Measurements from ENCODE around the gene MAP3K19. TPM values are rescaled to one million over a fixed set of nuclear protein-coding genes. Genes with fewer than 3 reads are reported as not detected.

The MAP3K19 gene
- total RNA-seq, 1 donor from 2014 or later = not detected

DNA sequence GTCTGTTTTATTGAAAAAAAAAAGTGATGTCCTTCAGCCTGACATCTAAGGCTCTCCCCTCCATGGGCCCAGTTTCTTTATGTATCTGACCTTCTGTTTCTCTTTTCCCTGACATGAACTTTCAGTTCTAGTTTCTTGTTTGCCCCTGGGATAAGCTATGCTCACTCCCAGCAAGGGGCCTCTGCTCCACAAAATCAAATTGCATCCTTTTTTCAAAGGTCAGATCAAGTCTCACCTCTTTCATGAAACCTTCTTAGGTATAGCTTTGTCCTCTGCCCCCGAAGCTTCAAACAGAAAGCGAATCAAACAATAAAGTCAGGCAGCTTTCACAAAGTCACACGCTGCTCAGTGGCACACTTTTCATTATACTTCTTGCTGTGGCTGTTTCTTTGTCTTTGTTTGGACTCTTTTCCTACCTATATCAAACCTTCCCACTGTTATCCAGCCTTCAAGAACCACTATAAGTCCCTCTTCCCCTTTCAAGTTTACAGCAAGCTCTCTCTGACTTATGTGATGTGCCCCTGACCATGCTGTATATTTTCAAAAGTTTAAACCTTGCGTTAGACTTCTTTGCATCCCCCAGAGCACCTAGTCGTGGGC is 23.3 kb downstream of the MAP3K19 start:
- Mint-ChIP-seq H3K4me1 (ENCODE audit: unreplicated experiment) (no peaks in the 10 kb centered on the region), H3K27me3 (ENCODE audit: unreplicated experiment) (peaks cover 41% of the 10 kb centered on the region), H3K36me3 (ENCODE audit: unreplicated experiment) (no peaks in the 10 kb centered on the region), H3K9me3 (ENCODE audit: unreplicated experiment) (no peaks in the 10 kb centered on the region), H3K27ac (ENCODE audit: unreplicated experiment) (no peak overlapping the region), H3K4me3 (ENCODE audit: unreplicated experiment) (no peak overlapping the region)
- DNase-seq (ENCODE audit: extremely low spot score, unreplicated experiment) = no peak
- TF ChIP-seq, protein P1, sequence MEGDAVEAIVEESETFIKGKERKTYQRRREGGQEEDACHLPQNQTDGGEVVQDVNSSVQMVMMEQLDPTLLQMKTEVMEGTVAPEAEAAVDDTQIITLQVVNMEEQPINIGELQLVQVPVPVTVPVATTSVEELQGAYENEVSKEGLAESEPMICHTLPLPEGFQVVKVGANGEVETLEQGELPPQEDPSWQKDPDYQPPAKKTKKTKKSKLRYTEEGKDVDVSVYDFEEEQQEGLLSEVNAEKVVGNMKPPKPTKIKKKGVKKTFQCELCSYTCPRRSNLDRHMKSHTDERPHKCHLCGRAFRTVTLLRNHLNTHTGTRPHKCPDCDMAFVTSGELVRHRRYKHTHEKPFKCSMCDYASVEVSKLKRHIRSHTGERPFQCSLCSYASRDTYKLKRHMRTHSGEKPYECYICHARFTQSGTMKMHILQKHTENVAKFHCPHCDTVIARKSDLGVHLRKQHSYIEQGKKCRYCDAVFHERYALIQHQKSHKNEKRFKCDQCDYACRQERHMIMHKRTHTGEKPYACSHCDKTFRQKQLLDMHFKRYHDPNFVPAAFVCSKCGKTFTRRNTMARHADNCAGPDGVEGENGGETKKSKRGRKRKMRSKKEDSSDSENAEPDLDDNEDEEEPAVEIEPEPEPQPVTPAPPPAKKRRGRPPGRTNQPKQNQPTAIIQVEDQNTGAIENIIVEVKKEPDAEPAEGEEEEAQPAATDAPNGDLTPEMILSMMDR (IDR thresholded peaks at IDR 0.05) = no peak

DNA sequence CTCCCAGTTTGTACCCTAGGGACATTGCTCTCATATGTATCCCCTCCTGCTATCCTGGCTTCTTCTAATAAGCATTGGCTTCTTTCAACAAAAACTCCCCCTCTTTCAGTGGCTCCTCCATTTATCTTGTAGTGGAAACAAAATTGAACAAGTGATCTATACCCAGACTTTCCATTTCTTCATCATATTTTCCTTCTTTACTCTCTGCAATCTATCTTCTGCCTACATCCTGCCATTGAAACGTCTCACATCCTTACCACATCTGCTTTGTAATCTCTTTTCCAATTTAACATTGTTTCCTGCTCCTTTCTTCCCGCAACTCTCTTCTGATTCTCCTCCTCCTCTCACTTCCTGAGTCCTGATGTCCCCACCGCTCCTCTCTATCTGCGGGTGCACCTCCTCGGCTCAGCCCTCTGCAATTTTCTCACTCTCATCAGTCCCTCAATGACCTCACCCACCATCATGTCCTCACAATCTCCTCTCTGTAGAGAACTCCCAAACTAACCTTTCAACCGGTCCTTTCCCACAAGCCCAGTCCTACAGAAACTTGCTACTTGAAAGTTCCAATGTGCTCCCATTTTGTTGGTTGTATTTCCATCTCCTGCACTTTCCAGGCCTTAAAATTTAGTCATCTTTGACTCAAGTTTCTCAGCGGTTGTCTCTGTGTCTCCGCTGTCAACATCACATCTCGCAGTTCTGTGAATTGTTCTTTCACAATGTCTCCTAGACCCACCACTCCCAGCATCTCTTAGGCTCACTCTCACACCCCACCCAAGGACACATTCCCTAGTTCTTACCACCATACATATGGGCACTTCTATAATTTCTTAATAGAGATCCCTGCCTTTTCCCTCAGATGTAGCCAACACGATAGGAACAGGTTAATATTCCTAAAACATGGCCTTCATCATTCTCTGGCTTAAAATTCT is 24.0 kb downstream of the MAP3K19 start:
- Mint-ChIP-seq H3K9me3 (ENCODE audit: unreplicated experiment) (no peaks in the 10 kb centered on the region), H3K36me3 (ENCODE audit: unreplicated experiment) (no peaks in the 10 kb centered on the region), H3K27me3 (ENCODE audit: unreplicated experiment) (peaks cover 41% of the 10 kb centered on the region), H3K27ac (ENCODE audit: unreplicated experiment) (no peak overlapping the region), H3K4me1 (ENCODE audit: unreplicated experiment) (no peaks in the 10 kb centered on the region), H3K4me3 (ENCODE audit: unreplicated experiment) (no peak overlapping the region)
- no peak for DNase-seq (ENCODE audit: extremely low spot score, unreplicated experiment)
- TF ChIP-seq, protein P1 (IDR thresholded peaks at IDR 0.05) = no peak

DNA sequence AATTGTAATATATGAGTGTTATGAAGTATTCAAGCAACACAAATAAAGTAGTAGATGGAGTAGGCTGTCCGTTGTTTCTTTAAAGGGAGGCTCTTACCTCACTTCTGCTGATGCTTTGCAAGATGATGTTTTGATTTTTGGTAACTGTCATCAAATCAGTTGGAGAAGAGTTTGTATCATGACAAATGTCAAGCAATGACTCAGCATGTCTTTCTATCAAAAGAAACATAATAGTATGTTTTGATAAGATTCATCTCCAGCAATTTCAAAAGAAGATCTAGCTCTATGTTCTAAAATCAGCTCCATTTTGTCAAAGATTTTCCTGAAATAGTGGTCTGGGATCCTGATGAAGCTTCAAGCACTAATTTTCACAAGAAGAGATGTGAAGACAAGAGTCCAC is 25.6 kb downstream of the MAP3K19 start:
- H3K4me3 Mint-ChIP-seq (ENCODE audit: unreplicated experiment) = no peak overlapping the region
- TF ChIP-seq, protein P1 (IDR thresholded peaks at IDR 0.05) = no peak
- no peak for DNase-seq (ENCODE audit: extremely low spot score, unreplicated experiment)
- H3K4me1 Mint-ChIP-seq (ENCODE audit: unreplicated experiment) = no peaks in the 10 kb centered on the region
- no peak overlapping the region for H3K27ac Mint-ChIP-seq (ENCODE audit: unreplicated experiment)
- H3K36me3 Mint-ChIP-seq (ENCODE audit: unreplicated experiment) = no peaks in the 10 kb centered on the region
- H3K27me3 Mint-ChIP-seq (ENCODE audit: unreplicated experiment) = peaks cover 48% of the 10 kb centered on the region
- no peaks in the 10 kb centered on the region for H3K9me3 Mint-ChIP-seq (ENCODE audit: unreplicated experiment)

DNA sequence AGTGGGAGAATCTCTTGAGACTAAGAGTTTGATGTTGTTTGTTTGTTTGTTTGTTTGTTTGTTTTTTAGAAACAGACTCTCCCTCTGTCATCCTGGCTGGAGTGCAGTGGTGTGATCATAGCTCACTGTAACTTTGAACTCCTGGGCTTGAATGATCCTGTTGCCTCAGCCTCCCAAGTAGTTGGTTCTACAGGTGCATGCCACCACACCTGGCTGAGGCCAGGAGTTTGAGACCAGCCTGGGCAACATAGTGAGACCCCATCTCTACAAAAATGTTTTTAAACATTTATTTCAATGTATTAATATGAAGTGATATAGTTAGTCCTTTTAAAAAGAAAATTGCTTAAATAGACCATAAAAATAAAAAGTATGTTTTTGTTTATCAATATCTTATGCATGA is 35.6 kb downstream of the MAP3K19 start:
- TF ChIP-seq, protein P1 (IDR thresholded peaks at IDR 0.05) = no peak
- no peak overlapping the region for H3K27ac Mint-ChIP-seq (ENCODE audit: unreplicated experiment)
- H3K4me3 Mint-ChIP-seq (ENCODE audit: unreplicated experiment) = no peak overlapping the region
- no peaks in the 10 kb centered on the region for H3K9me3 Mint-ChIP-seq (ENCODE audit: unreplicated experiment)
- no peaks in the 10 kb centered on the region for H3K36me3 Mint-ChIP-seq (ENCODE audit: unreplicated experiment)
- no peak for DNase-seq (ENCODE audit: extremely low spot score, unreplicated experiment)
- no peaks in the 10 kb centered on the region for H3K4me1 Mint-ChIP-seq (ENCODE audit: unreplicated experiment)
- H3K27me3 Mint-ChIP-seq (ENCODE audit: unreplicated experiment) = peaks cover 40% of the 10 kb centered on the region

All from osteocyte (in vitro differentiated cells).